ENCODE data around the gene OR5M3. TPM values are rescaled to one million over a fixed set of nuclear protein-coding genes. Genes with fewer than 3 reads are reported as not detected.

Gene OR5M3
- total and polyA plus RNA-seq, 9 of the 15 experiments (the other 6 are each of a cell fraction or from before 2014, with no cell fraction given) = not detected

GRCh38 chr11:56491270-56491669, 18.1 kb upstream of the OR5M3 start, which contains the start of gene OR5M8:
Gene OR5M8, minus strand, starts transcription at chr11:56491370. Its CDS starts 0 bp downstream, at chr11:56491370.
- DNase-seq (ENCODE audit: extremely low read depth in 1 of 4, low spot score in 3 of 4) (no peak), ATAC-seq (no peak), FAIRE-seq (no peak)
- BruUV-seq (replicated peaks) = no TSS peak
- ChIA-PET POLR2A (no interaction called here), CTCF (ENCODE audit: low intra/inter-chr PET ratio) (no interaction called here)
- Histone ChIP-seq H3K36me3 (ENCODE audit: control insufficient read depth, insufficient read depth, low read length) (no peaks in the 10 kb centered on the region), H3K79me2 (ENCODE audit: control insufficient read depth, insufficient read depth, low read length) (no peaks in the 10 kb centered on the region), H3K27ac (ENCODE audit: extremely low read depth, low read depth, low read length) (no peak within 1 kb of the TSS), H3K9me3 (replicated peaks; ENCODE audit: control insufficient read depth, insufficient read depth, low read depth, low read length) (no peaks in the 10 kb centered on the region), H3K27me3 (ENCODE audit: control insufficient read depth in 2 of 2, insufficient read depth in 2 of 2, low read length in 2 of 2) (no peaks in the 10 kb centered on the region), H4K20me1 (replicated peaks; ENCODE audit: control insufficient read depth, insufficient read depth, low read length) (no peaks in the 10 kb centered on the region), H2AFZ (ENCODE audit: low read depth, low read length) (no peak within 1 kb of the TSS), H3K4me2 (ENCODE audit: insufficient read depth, low read length) (no peak within 1 kb of the TSS), H3K4me1 (replicated peaks in 1 of 2; ENCODE audit: control insufficient read depth in 2 of 2, insufficient read depth in 2 of 2, low read length in 2 of 2) (no peaks in the 10 kb centered on the region), H3K9me1 (ENCODE audit: control insufficient read depth, insufficient read depth, low read length) (no peaks in the 10 kb centered on the region), H3K9ac (ENCODE audit: insufficient read depth in 1 of 2, low read depth in 2 of 2, low read length in 2 of 2) (no peak within 1 kb of the TSS), H3K4me3 (no peak within 1 kb of the TSS)
- WGBS (ENCODE audit: insufficient coverage, low coverage, missing lambda C conversion rate) = 0% methylated on average over 6 of the region's 7 CpGs
- in situ Hi-C loops (cut with MboI) = no loop called here
- intact Hi-C loops (cut with micrococcal nuclease) = no loop called here
- TF ChIP-seq RBM39 (optimal IDR thresholded peaks at IDR 0.05; ENCODE audit: low read depth, low read length) (no peak), CLOCK (CRISPR knock-in tag; IDR thresholded peaks at IDR 0.05; ENCODE audit: borderline replicate concordance) (no peak), CHD7 (IDR thresholded peaks at IDR 0.05; ENCODE audit: low read depth, low read length) (no peak)

Measured in K562 (cell line).